Frontal cortex (tissue), 4 donors: ENCODE results near the gene ZNF282. TPM values are rescaled to one million over a fixed set of nuclear protein-coding genes. Genes with fewer than 3 reads are reported as not detected.
"Not testable (repeated sequence)": the region's sequence is repeated elsewhere in the genome, so short reads cannot be mapped to it uniquely, and the experiment has no call there.

Experiments
- DNase-seq, 2 donors: peaks; one replicate each; pipeline ENCODE4 v3.0.0; 2012; ENCODE audit warnings: low spot score in 2 of 2
- FAIRE-seq: peaks from 2 replicates; lab custom pipeline; 2012; peaks lifted over from hg19 to GRCh38; lab: Jason Lieb, UNC
- small RNA-seq: library from RNA; depleted of rRNA; stranded (forward); fragments of <200 nt; gene quantifications from one replicate; pipeline ENCODE3, GENCODE V24; 2014
- total RNA-seq: library from RNA; depleted of rRNA; stranded (reverse); fragments of >200 nt; gene quantifications from one replicate; pipeline ENCODE4 v1.2.3, GENCODE V29; 2014
- donor health status: control.
- donor health status: control.
- donor health status: control.

Gene ZNF282
- total RNA-seq, 1 donor from 2014 or later, result 20.8 TPM

DNA sequence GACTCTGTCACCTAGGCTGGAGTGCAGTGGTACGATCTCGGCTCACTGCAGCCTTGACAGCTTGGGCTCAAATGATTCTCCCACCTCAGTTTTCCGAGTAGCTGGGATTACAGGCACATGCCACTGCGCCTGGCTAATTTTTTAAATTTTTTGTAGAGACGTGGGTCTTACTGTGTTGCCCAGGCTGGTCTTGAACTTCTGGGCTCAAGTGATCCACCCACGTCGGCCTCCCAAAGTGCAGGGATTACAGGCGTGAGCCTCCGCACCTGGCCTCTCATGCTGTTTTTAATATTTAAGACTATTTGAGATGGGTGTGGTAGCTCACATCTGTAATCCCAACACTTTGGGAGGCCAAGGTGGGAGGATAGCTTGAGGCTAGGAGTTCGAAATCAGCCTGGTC is 56.2 kb downstream of the ZNF282 start:
- DNase-seq, FAIRE-seq: not testable (repeated sequence)

GRCh38 chr7:149252378-149252777 is 57.0 kb downstream of the ZNF282 start:
- DNase-seq (no peak), FAIRE-seq (no peak)

DNA sequence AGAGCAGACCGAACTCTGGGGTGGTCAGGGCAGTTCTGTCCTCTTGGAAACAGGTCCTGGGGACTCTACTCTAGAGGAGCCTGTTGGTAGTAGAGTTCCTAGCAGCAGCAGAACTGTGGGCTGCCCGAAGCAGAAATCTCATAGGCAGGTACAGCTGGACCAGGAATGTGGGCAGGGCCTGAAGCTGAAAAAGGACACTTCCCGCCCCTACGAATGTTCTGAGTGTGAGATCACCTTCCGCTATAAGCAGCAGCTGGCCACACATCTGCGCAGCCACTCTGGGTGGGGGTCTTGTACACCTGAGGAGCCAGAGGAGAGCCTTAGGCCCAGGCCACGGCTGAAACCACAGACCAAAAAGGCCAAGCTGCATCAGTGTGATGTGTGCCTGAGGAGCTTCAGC is 58.3 kb downstream of the ZNF282 start:
- no peak for FAIRE-seq
- no peak for DNase-seq

GRCh38 chr7:149254181-149254858 is 59.0 kb downstream of the ZNF282 start:
- no peak for FAIRE-seq
- DNase-seq, result no peak

DNA sequence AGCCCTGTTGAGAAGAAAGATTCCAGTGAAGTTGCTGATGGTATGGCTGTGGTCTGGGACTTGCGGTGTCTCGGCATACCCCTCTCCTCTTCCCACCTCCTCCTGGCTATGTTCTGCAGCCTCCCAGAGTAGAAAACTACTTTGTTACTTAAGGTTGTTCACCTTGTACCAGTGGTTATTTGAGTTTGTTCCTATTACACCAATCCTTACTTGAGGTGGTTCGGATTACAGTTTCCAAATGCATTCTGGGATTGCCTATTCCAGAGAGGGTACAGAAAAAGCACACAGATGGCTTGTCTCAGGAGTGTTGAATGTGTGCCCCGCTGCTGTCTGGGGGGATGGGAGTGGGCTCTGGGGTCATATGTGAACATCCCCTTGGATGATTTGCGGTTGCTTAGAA is 59.8 kb downstream of the ZNF282 start:
- DNase-seq, result no peak
- FAIRE-seq, result no peak

DNA sequence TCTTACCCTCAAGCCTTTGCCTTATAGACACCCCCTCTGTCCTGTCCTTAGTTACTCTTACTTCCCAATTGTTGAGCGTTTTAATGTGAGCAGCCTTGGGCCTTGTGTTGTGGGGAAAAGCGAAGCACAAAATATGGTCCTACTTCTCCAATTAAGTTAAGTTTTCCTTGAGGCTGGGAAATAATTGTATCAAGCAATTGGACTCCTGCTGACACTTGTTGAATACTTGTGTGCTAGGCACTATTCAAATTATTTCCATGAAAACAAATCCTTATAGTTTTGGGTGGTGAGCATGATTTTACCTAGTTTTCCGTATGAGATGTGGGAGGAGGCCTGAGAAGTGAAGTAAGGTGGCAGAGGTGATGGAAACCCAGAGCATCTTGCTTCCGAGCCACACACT is 61.2 kb downstream of the ZNF282 start:
- FAIRE-seq, result no peak
- no peak for DNase-seq

DNA sequence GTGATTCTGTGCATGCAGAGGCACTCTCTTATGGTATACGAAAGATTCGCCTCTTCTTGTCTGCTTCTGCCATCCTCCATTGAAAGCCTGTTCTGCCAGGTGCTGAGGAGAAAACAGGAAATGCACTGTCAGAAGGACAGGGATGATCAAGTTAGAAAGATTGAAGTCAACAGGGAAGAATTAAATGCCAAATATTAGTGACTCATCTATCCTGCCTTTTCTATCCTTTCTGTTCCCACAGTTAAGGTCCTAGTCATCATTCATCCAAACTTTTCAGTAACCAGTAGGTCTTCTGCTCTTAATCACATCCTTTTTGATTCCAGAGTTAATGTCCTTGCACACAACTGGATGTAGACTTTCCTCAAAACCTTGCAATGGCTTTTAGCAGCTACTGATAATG is 61.8 kb downstream of the ZNF282 start:
- no peak for FAIRE-seq
- no peak for DNase-seq

DNA sequence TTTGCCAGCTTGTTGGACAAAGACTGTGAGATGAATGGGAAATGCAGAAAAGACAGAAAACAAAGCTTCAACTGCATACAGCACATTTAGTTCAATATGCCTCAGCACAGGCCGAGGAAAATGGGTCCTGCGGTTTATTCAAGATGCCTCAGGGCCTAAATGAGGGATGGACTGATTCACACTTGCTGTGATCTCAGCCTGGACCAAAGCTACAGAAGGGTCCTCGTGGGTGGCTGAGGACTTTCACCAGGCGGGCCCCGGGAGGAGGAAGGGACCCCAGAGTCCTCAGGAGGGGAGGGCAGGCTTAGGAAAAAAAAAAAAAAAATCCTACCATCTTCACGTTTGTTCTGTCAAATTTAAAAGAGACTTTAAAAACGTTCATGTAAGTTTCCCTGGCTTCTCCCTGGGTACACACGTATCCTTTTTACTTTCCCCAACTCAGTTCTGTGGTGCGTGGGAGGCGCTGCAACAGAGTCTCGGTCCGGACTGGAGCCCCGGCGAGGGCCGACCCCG is 66.0 kb downstream of the ZNF282 start:
- DNase-seq, result no peak
- no peak for FAIRE-seq

GRCh38 chr7:149261829-149262617 is 66.7 kb downstream of the ZNF282 start, which contains the start of gene ZNF783:
Gene ZNF783, plus strand, starts transcription at chr7:149262196. Its CDS starts 138 bp downstream, at chr7:149262334.
- FAIRE-seq (no peak), DNase-seq (peak; percentile 93 to 94)

DNA sequence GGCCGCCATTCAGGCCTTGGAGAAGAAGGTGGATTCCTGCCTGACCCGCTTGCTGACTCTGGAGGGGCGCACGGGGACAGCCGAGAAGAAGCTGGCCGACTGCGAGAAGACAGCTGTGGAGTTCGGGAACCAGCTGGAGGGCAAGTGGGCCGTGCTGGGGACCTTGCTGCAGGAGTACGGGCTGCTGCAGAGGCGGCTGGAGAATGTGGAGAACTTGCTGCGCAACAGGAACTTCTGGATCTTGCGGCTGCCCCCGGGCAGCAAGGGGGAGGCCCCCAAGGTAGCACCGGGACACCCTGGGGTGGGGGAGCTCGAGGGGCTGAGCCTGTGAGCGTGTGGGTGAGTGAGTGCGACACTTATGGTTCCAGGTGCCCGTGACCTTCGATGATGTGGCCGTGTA is 71.1 kb downstream of the ZNF282 start:
- FAIRE-seq (no peak), DNase-seq (no peak)

DNA sequence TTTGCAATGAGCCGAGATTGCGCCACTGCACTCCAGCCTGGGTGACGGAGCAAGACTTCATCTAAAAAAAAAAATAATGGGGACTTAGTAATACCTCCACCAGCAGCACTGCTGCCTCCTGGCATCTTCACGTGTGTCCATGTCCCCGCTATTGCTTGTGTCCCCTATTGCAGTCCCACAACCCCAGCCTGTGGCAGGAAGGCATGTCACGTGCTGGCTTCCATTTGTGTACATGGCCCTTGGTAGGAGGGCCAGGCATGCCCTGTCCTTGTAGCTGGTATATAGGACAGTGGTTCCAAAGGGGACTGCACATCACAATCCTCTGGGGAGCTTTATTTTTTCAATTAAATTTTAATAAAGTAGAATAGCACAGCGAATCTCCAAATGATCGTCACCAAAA is 72.4 kb downstream of the ZNF282 start:
- DNase-seq (no peak), FAIRE-seq (no peak)

DNA sequence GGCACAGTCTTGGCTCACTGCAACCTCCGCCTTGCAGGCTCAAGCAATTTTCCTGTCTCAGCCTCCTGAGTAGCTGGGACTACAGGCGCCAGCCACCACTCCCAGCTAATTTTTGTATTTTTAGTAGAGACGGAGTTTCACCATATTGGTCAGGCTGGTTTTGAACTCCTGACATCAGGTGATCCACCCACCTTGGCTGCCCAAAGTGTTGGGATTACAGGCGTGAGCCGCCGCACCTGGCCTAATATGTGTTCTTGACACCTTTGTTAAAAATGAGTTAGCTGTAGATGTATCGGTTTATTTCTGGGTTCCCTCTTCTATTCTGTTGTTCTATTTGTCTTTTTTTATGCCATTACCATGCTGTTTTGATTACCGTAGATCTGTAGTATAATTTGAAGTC is 79.1 kb downstream of the ZNF282 start:
- DNase-seq, FAIRE-seq: not testable (repeated sequence)

Small RNA genes within 50 kb of the gene (small RNA-seq; reads per million reads assigned to genes)
- not detected for gene AC004890.1

Other genes starting within 250 kb of the ZNF282 start
- 68.9 TPM for gene PDIA4, start 167.0 kb upstream of the ZNF282 start, total RNA-seq
- 18.3 TPM for gene ZNF786, start 104.8 kb upstream of the ZNF282 start, total RNA-seq
- gene ZNF425, start 69.2 kb upstream of the ZNF282 start, total RNA-seq, result 6.9 TPM
- gene ZNF398, start 48.1 kb upstream of the ZNF282 start, total RNA-seq, result 19.6 TPM
- 6.1 TPM for gene ZNF212, start 44.1 kb downstream of the ZNF282 start, total RNA-seq
- gene ZNF783, start 66.7 kb downstream of the ZNF282 start, total RNA-seq, result 12.2 TPM